Epithelial cell of alveolus of lung (primary cell): Measurements from ENCODE around the gene MESP2. TPM values are rescaled to one million over a fixed set of nuclear protein-coding genes. Genes with fewer than 3 reads are reported as not detected.

ENCODE experiments used
- total RNA-seq: library from RNA; depleted of rRNA; stranded (reverse); fragments of >200 nt; gene quantifications from 2 replicates; pipeline ENCODE4 v1.2.1, GENCODE V29; 2015

MESP2 gene, protein sequence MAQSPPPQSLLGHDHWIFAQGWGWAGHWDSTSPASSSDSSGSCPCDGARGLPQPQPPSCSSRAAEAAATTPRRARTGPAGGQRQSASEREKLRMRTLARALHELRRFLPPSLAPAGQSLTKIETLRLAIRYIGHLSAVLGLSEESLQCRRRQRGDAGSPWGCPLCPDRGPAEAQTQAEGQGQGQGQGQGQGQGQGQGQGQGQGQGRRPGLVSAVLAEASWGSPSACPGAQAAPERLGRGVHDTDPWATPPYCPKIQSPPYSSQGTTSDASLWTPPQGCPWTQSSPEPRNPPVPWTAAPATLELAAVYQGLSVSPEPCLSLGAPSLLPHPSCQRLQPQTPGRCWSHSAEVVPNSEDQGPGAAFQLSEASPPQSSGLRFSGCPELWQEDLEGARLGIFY
- 1.0 and 2.0 TPM in 2 replicates for total RNA-seq

GRCh38 chr15:89776274-89777072 lies at the start of gene MESP2:
Gene MESP2, plus strand, starts transcription at chr15:89776332. Its CDS starts 26 bp downstream, at chr15:89776358.

GRCh38 chr15:89750560-89751542 lies 25.3 kb upstream of the MESP2 start, which contains the start of gene MESP1:
Gene MESP1, minus strand, starts transcription at chr15:89751249. Its CDS starts 18 bp downstream, at chr15:89751231.

Other genes starting within 250 kb of the MESP2 start
- gene TICRR, start 200.9 kb upstream of the MESP2 start, total RNA-seq, result 4.5 and 6.3 TPM in 2 replicates
- gene KIF7, start 120.9 kb upstream of the MESP2 start, total RNA-seq, result 7.9 and 15.6 TPM in 2 replicates
- gene PLIN1, start 97.0 kb upstream of the MESP2 start, total RNA-seq, result 0.13 and 0.72 TPM in 2 replicates
- gene PEX11A, start 85.6 kb upstream of the MESP2 start, total RNA-seq, result 2.1 and 14.9 TPM in 2 replicates
- under 0.01 and 0.16 TPM in 2 replicates for gene WDR93, start 85.5 kb upstream of the MESP2 start, total RNA-seq
- gene MESP1, start 25.1 kb upstream of the MESP2 start, total RNA-seq, result 0.56 TPM in 1 of 2 replicates, not detected in the other
- 49.6 and 80.3 TPM in 2 replicates for gene ANPEP, start 38.5 kb downstream of the MESP2 start, total RNA-seq
- gene AP3S2, start 117.7 kb downstream of the MESP2 start, total RNA-seq, result 40.5 and 47.3 TPM in 2 replicates
- gene ARPIN, start 136.6 kb downstream of the MESP2 start, total RNA-seq, result 11.6 and 14.1 TPM in 2 replicates
- 4.2 and 15.1 TPM in 2 replicates for gene ZNF710, start 225.0 kb downstream of the MESP2 start, total RNA-seq